PC-9 (cell line): ENCODE measurements around the gene ZNF100. TPM values are rescaled to one million over a fixed set of nuclear protein-coding genes. Genes with fewer than 3 reads are reported as not detected.

Source experiments
- BruUV-seq: library from RNA; stranded (reverse); fragments of 400-500 nt; replicated peaks from 2 replicates; lab custom pipeline; 2021; lab: Mats Ljungman, UMichigan
- CTCF ChIA-PET: fragments of 300-600 bp; sonication (Branson Sonifier 250); formaldehyde crosslinking; loops from one replicate; lab custom pipeline; 2022; ENCODE audit warnings: antibody characterized with exemption; lab: Charles Lee
- POLR2A ChIA-PET: fragments of 300-600 bp; sonication (Branson Sonifier 250); formaldehyde crosslinking; loops from one replicate; lab custom pipeline; 2022; ENCODE audit warnings: antibody characterized with exemption; ENCODE audit not compliant: unreplicated experiment; lab: Charles Lee
- DNase-seq, 2 experiments: peaks; one replicate each; pipeline versions ENCODE4 v3.0.0 to v3.0.0-alpha.2; 2015 to 2022; ENCODE audit warnings: mixed read lengths in 1 of 2
- H2AFZ ChIP-seq: fragments of 200-600 bp; sonication (generic); 2 replicates; pipeline ENCODE4 v1.8.1; 2017; ENCODE audit warnings: antibody characterized with exemption
- H3F3A ChIP-seq: fragments of 200-600 bp; sonication (generic); 2 replicates; pipeline ENCODE4 v1.8.1; 2017; ENCODE audit warnings: antibody characterized with exemption, mild to moderate bottlenecking, low read depth; ENCODE audit not compliant: insufficient read depth
- H3K27ac ChIP-seq: fragments of 200-600 bp; sonication (generic); 2 replicates; pipeline ENCODE4 v1.6.1; 2016; ENCODE audit warnings: mixed run types
- H3K27me3 ChIP-seq: fragments of 200-600 bp; sonication (generic); 2 replicates; pipeline ENCODE4 v1.6.1; 2016; ENCODE audit warnings: low read depth, mixed run types; ENCODE audit not compliant: insufficient read depth
- H3K36me3 ChIP-seq: fragments of 200-600 bp; sonication (generic); 2 replicates; pipeline ENCODE4 v1.6.1; 2016; ENCODE audit warnings: low read depth, mixed run types
- H3K4me1 ChIP-seq: fragments of 200-600 bp; sonication (generic); replicated peaks from 2 replicates; pipeline ENCODE4 v1.6.1; 2016; ENCODE audit warnings: mixed run types; ENCODE audit not compliant: insufficient read depth
- H3K4me2 ChIP-seq: fragments of 200-600 bp; sonication (generic); 2 replicates; pipeline ENCODE4 v1.6.1; 2017; ENCODE audit warnings: mixed run types
- H3K4me3 ChIP-seq: fragments of 200-600 bp; sonication (generic); 2 replicates; pipeline ENCODE4 v1.6.1; 2016; ENCODE audit warnings: mixed run types
- H3K79me2 ChIP-seq: fragments of 200-600 bp; sonication (generic); 2 replicates; pipeline ENCODE4 v1.6.1; 2017; ENCODE audit warnings: low read depth, mixed run types
- H3K9me2 ChIP-seq: fragments of 200-600 bp; sonication (generic); 2 replicates; pipeline ENCODE4 v1.8.1; 2017; ENCODE audit warnings: mild to moderate bottlenecking; ENCODE audit not compliant: insufficient read depth
- H3K9me3 ChIP-seq: fragments of 200-600 bp; sonication (generic); 2 replicates; pipeline ENCODE4 v1.8.1; 2016; ENCODE audit warnings: low read depth; ENCODE audit not compliant: insufficient read depth
- H4K20me1 ChIP-seq: fragments of 200-600 bp; sonication (generic); 2 replicates; pipeline ENCODE4 v1.8.1; 2017; ENCODE audit not compliant: insufficient read depth
- CTCF ChIP-seq: fragments of 200-600 bp; sonication (generic); conservative IDR thresholded peaks from 2 replicates; pipeline ENCODE4 v1.6.1; 2017; ENCODE audit warnings: mixed run types, antibody characterized with exemption, mild to moderate bottlenecking, moderate library complexity
- EZH2 ChIP-seq: fragments of 200-600 bp; sonication (generic); IDR thresholded peaks from 2 replicates; pipeline ENCODE4 v1.8.0; 2017; ENCODE audit warnings: antibody characterized with exemption, low read depth
- intact Hi-C: fragments of 100-400 bp; cut with micrococcal nuclease; formaldehyde crosslinking; loops from one replicate; pipeline ENCODE4 v1.10.0; 2022; ENCODE audit not compliant: unreplicated experiment
- total RNA-seq: library from RNA; stranded (reverse); gene quantifications from 2 replicates; pipeline ENCODE4 v1.2.3, GENCODE V29; 2021

Gene ZNF100
- total RNA-seq, 1 experiment from 2014 or later, result 7.7 TPM

- H3K36me3 ChIP-seq, result no peaks in the 10 kb centered on the region
- no peak overlapping the region for H3K4me2 ChIP-seq
- H4K20me1 ChIP-seq, result no peaks in the 10 kb centered on the region
- POLR2A ChIA-PET, result no interaction called here
- CTCF ChIA-PET, result no interaction called here
- no peaks in the 10 kb centered on the region for H3K79me2 ChIP-seq
- H3K4me3 ChIP-seq, result no peak overlapping the region
- no peak for DNase-seq
- no peak for TF ChIP-seq EZH2
- TF ChIP-seq CTCF, result no peak
- H3K27ac ChIP-seq, result no peak overlapping the region
- H2AFZ ChIP-seq, result no peak overlapping the region
- intact Hi-C loops, result no loop called here
- no peaks in the 10 kb centered on the region; the same call in 1 of the 2 replicates for H3K9me2 ChIP-seq
- no peaks in the 10 kb centered on the region for H3F3A ChIP-seq
- H3K4me1 ChIP-seq, result no peaks in the 10 kb centered on the region
- H3K9me3 ChIP-seq, result peaks cover 3% of the 10 kb centered on the region; the same call in 1 of the 2 replicates
- BruUV-seq, result no TSS peak
- no peaks in the 10 kb centered on the region for H3K27me3 ChIP-seq
Observed at GRCh38 chr19:21705393-21705792, 62.0 kb downstream of the ZNF100 start.

- peaks cover 3% of the 10 kb centered on the region; the same call in 1 of the 2 replicates for H3K9me3 ChIP-seq
- POLR2A ChIA-PET, result no interaction called here
Observed at GRCh38 chr19:21704320-21704719, 63.1 kb downstream of the ZNF100 start.

GRCh38 chr19:21699197-21699596 is 68.2 kb downstream of the ZNF100 start:
- Histone ChIP-seq H3K4me3 (no peak overlapping the region), H3K9me3 (peaks cover 3% of the 10 kb centered on the region; the same call in 1 of the 2 replicates), H3K4me1 (no peaks in the 10 kb centered on the region), H3F3A (no peaks in the 10 kb centered on the region), H3K27ac (no peak overlapping the region), H3K79me2 (no peaks in the 10 kb centered on the region), H3K36me3 (no peaks in the 10 kb centered on the region), H3K9me2 (no peaks in the 10 kb centered on the region; the same call in 1 of the 2 replicates), H3K4me2 (no peak overlapping the region), H4K20me1 (no peaks in the 10 kb centered on the region), H2AFZ (no peak overlapping the region), H3K27me3 (no peaks in the 10 kb centered on the region)
- CTCF ChIA-PET, result no interaction called here
- no TSS peak for BruUV-seq
- intact Hi-C loops, result no loop called here
- POLR2A ChIA-PET, result no interaction called here
- no peak for TF ChIP-seq CTCF
- TF ChIP-seq EZH2, result no peak
- DNase-seq, result no peak

More at GRCh38 chr19:21704320-21704719, 63.1 kb downstream of the ZNF100 start:
- no peaks in the 10 kb centered on the region for H3K27me3 ChIP-seq
- H3K4me2 ChIP-seq, result no peak overlapping the region
- no peaks in the 10 kb centered on the region for H3F3A ChIP-seq
- CTCF ChIA-PET, result no interaction called here
- H3K36me3 ChIP-seq, result no peaks in the 10 kb centered on the region
- no peaks in the 10 kb centered on the region; the same call in 1 of the 2 replicates for H3K9me2 ChIP-seq
- BruUV-seq, result no TSS peak
- no peaks in the 10 kb centered on the region for H4K20me1 ChIP-seq
- H3K27ac ChIP-seq, result no peak overlapping the region
- H2AFZ ChIP-seq, result no peak overlapping the region
- TF ChIP-seq EZH2, result no peak
- no peak for TF ChIP-seq CTCF
- H3K4me3 ChIP-seq, result no peak overlapping the region
- no peak for DNase-seq
- no peaks in the 10 kb centered on the region for H3K4me1 ChIP-seq
- intact Hi-C loops, result no loop called here
- H3K79me2 ChIP-seq, result no peaks in the 10 kb centered on the region
